ENCODE measurements around the gene LSM4. TPM values are rescaled to one million over a fixed set of nuclear protein-coding genes. Genes with fewer than 3 reads are reported as not detected.
A peak's percentile ranks its signal among the peaks of the same experiment; 100 is the strongest.

The LSM4 gene
- total RNA-seq, 6 donors from 2014 or later, result 39.8 to 147 (median 107) TPM

DNA sequence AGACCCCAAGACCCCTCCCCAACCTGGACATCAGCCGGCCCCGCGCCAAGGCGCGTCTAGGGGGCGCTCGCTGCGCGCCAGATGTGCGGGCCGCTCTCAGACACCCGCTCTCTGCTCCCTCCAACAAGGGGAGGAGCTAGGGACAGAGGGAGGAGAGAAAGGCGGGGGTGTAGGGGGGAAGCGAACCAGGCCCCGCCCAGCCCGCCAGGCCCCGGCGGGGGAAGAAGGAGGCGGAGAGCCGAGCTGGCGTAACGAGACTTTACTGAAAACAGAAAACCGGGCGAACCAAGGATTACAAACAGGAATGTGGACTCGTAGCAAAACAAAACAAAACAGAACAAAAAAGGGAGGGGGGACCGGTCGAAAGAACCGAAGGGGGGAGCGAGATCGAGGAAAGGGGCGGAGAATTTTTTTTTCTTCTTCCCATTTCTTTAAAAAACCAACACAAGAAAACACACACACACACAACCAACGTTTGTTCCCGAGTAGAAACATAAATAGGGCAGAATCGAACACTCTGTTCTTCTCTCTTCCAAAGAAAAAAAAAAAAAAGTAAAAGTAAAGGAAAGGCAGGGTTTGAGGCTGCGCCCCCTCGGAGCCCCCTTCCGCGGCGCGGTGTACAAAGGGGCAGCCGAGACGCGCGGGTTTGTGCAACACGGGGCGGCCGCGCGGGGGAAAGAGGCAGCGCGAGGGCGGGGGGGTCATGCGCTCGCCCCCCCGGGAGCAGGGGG lies 43.2 kb downstream of the LSM4 start:
- Histone ChIP-seq H3K4me3 (peak overlapping the region; percentile 63 to 99 (median 90)), H3K9me3 (no peaks in the 10 kb centered on the region), H3K27me3 (no peaks in the 10 kb centered on the region), H3K36me3 (peaks cover 3 to 35% (median 16%) of the 10 kb centered on the region in 4 donors), H3K27ac (peak overlapping the region; percentile 100), H3K4me1 (peaks cover 47 to 59% (median 53%) of the 10 kb centered on the region in 4 donors)
- ATAC-seq (ENCODE audit: low FRiP score in 2 of 2), result peak; percentile 65 to 91
- peak; percentile 93 to 96 for DNase-seq
- TF ChIP-seq EP300 (IDR thresholded peaks at IDR 0.05), result peak in 1 of 4 donors; percentile 13
- TF ChIP-seq POLR2AphosphoS5 (IDR thresholded peaks at IDR 0.05), result peak; percentile 89 to 97
- TF ChIP-seq, protein P1, sequence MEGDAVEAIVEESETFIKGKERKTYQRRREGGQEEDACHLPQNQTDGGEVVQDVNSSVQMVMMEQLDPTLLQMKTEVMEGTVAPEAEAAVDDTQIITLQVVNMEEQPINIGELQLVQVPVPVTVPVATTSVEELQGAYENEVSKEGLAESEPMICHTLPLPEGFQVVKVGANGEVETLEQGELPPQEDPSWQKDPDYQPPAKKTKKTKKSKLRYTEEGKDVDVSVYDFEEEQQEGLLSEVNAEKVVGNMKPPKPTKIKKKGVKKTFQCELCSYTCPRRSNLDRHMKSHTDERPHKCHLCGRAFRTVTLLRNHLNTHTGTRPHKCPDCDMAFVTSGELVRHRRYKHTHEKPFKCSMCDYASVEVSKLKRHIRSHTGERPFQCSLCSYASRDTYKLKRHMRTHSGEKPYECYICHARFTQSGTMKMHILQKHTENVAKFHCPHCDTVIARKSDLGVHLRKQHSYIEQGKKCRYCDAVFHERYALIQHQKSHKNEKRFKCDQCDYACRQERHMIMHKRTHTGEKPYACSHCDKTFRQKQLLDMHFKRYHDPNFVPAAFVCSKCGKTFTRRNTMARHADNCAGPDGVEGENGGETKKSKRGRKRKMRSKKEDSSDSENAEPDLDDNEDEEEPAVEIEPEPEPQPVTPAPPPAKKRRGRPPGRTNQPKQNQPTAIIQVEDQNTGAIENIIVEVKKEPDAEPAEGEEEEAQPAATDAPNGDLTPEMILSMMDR (IDR thresholded peaks at IDR 0.05), result peak; percentile 87 to 98 (median 89)
- peak in 3 of 4 donors; percentile 55 to 96 (median 95) for TF ChIP-seq POLR2A (IDR thresholded peaks at IDR 0.05)
- 0 to 1% methylated on average over 50 to 54 of the region's 55 CpGs for WGBS, 2 donors

DNA sequence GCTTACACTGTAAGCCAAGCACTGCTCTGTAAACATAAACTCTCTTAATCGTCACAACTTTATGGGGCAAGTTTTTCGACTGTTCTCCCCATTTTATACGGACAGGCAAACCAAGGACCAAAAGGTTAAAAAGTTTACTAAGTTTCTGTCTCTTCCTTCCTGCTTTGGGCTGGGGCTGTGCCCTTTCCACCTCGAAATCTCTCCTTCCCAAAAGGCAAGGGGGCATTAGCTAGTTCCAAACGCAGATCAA lies 43.7 kb downstream of the LSM4 start:
- Histone ChIP-seq H3K4me3 (peak overlapping the region; percentile 38 to 99 (median 80)), H3K27me3 (no peaks in the 10 kb centered on the region), H3K4me1 (peaks cover 51 to 64% (median 58%) of the 10 kb centered on the region in 4 donors), H3K27ac (peak overlapping the region; percentile 100), H3K9me3 (no peaks in the 10 kb centered on the region), H3K36me3 (peaks cover 3 to 35% (median 16%) of the 10 kb centered on the region in 4 donors)
- WGBS, 2 donors, result 1 to 2% methylated on average over 5 of the region's 5 CpGs
- ATAC-seq (ENCODE audit: low FRiP score in 2 of 2), result no peak
- TF ChIP-seq POLR2AphosphoS5 (IDR thresholded peaks at IDR 0.05) (no peak), EP300 (IDR thresholded peaks at IDR 0.05) (no peak), POLR2A (IDR thresholded peaks at IDR 0.05) (no peak)
- TF ChIP-seq, protein P1 (IDR thresholded peaks at IDR 0.05), result no peak
- no peak for DNase-seq

GRCh38 chr19:18278521-18279265 lies 44.2 kb downstream of the LSM4 start:
- H3K4me1 ChIP-seq, result peaks cover 53 to 66% (median 60%) of the 10 kb centered on the region in 4 donors
- TF ChIP-seq, protein P1 (IDR thresholded peaks at IDR 0.05), result no peak
- TF ChIP-seq POLR2AphosphoS5 (IDR thresholded peaks at IDR 0.05) (no peak), EP300 (IDR thresholded peaks at IDR 0.05) (no peak), POLR2A (IDR thresholded peaks at IDR 0.05) (no peak)
- peaks cover 3 to 35% (median 16%) of the 10 kb centered on the region in 4 donors for H3K36me3 ChIP-seq
- ATAC-seq (ENCODE audit: low FRiP score in 2 of 2), result no peak
- peak overlapping the region; percentile 100 for H3K27ac ChIP-seq
- H3K27me3 ChIP-seq, result no peaks in the 10 kb centered on the region
- 49 to 61% methylated on average over 7 to 10 of the region's 10 CpGs for whole genome bisulfite sequencing, 2 donors
- DNase-seq, result no peak
- H3K9me3 ChIP-seq, result no peaks in the 10 kb centered on the region
- H3K4me3 ChIP-seq, result peak overlapping the region; percentile 38 to 99 (median 80)

DNA sequence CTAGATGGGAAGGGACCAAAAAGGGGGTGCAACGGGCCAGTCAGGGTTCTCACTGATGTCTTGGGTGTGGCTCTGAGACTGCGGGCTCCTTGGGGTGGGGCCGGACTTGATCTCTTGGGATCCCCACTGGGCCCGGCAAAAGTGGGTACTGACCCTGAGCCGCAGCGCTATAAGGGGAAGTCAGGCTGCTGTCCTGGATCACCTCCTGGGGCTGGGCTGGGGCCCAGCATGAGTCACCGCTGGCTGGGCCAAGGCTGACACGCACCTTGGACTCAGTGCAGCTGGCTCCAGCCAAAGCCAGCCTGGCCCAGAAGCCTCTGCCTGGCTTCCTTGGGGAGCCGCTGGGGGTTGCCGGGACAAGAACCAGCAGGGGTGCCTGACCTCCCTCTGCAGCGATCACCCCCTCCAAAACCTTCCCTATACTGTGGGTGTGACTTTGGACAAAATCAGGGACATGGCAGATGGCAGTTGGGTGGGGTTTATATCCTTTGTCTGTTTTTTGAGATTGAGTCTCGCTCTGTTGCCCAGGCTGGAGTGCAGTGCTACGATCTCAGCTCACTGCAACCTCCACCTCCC lies 48.0 kb downstream of the LSM4 start:
- peaks cover 41 to 50% (median 45%) of the 10 kb centered on the region in 4 donors for H3K4me1 ChIP-seq
- WGBS, 2 donors, result 58 to 69% methylated on average over 6 to 12 of the region's 13 CpGs

More for the DNA sequence above, 48.0 kb downstream of the LSM4 start:
- Histone ChIP-seq H3K27ac (peak overlapping the region; percentile 14 to 50 (median 34)), H3K9me3 (no peaks in the 10 kb centered on the region), H3K36me3 (peaks cover 3 to 32% (median 16%) of the 10 kb centered on the region in 4 donors), H3K27me3 (no peaks in the 10 kb centered on the region), H3K4me3 (peak overlapping the region in 1 of 4 donors; percentile 20)
- TF ChIP-seq EP300 (IDR thresholded peaks at IDR 0.05) (no peak), POLR2A (IDR thresholded peaks at IDR 0.05) (peak in 1 of 4 donors; percentile 49), POLR2AphosphoS5 (IDR thresholded peaks at IDR 0.05) (peak in 1 of 2 donors; percentile 13)
- DNase-seq (peak; percentile 85 to 92), ATAC-seq (ENCODE audit: low FRiP score in 2 of 2) (peak; percentile 68 to 75)
